Fibroblast of skin of abdomen (primary cell): ENCODE results near the gene NPC2. TPM values are rescaled to one million over a fixed set of nuclear protein-coding genes. Genes with fewer than 3 reads are reported as not detected.
"Not testable (repeated sequence)": the region's sequence is repeated elsewhere in the genome, so short reads cannot be mapped to it uniquely, and the experiment has no call there.

Experiments
- DNase-seq: peaks from one replicate; pipeline ENCODE4 v3.0.0-alpha.2; 2013
- polyA plus RNA-seq, 2 experiments: library from polyadenylated mRNA; unstranded; fragments of 120-200 nt; gene quantifications; one replicate each; pipeline ENCODE4 v1.2.1, GENCODE V29; 2013; ENCODE audit not compliant: insufficient read length in 2 of 2

The NPC2 gene
- 106 TPM for polyA plus RNA-seq (2013, experiment 1 of 2; ENCODE audit: insufficient read length)
- polyA plus RNA-seq (2013, experiment 2 of 2; ENCODE audit: insufficient read length): 117 TPM

GRCh38 chr14:74492776-74493342 lies at the start of gene NPC2:
Gene NPC2 (minus strand): TSS chr14:74493305. CDS start chr14:74493274, 31 bp downstream.
- no peak for DNase-seq

- no peak for DNase-seq
Observed at GRCh38 chr14:74542056-74542685, 49.1 kb upstream of the NPC2 start.

GRCh38 chr14:74541225-74541624 lies 48.1 kb upstream of the NPC2 start:
- no peak for DNase-seq

GRCh38 chr14:74539503-74539902 lies 46.4 kb upstream of the NPC2 start:
- DNase-seq: no peak

- DNase-seq: no peak
Observed at GRCh38 chr14:74538411-74539391, 45.6 kb upstream of the NPC2 start.

- not testable (repeated sequence) for DNase-seq
Observed at GRCh38 chr14:74536336-74536735, 43.2 kb upstream of the NPC2 start.

GRCh38 chr14:74535756-74536325 lies 42.7 kb upstream of the NPC2 start:
- DNase-seq: no peak

- no peak for DNase-seq
Observed at GRCh38 chr14:74533576-74533975, 40.5 kb upstream of the NPC2 start.

GRCh38 chr14:74532246-74532645 lies 39.1 kb upstream of the NPC2 start:
- DNase-seq: no peak

GRCh38 chr14:74531467-74531866 lies 38.4 kb upstream of the NPC2 start:
- DNase-seq: no peak

- DNase-seq: no peak
Observed at GRCh38 chr14:74531006-74531405, 37.9 kb upstream of the NPC2 start.

GRCh38 chr14:74528886-74529285 lies 35.8 kb upstream of the NPC2 start:
- no peak for DNase-seq

- DNase-seq: no peak
Observed at GRCh38 chr14:74528406-74528805, 35.3 kb upstream of the NPC2 start.

- no peak for DNase-seq
Observed at GRCh38 chr14:74527736-74528280, 34.7 kb upstream of the NPC2 start.

GRCh38 chr14:74526854-74527585 lies 33.9 kb upstream of the NPC2 start:
- no peak for DNase-seq

GRCh38 chr14:74525361-74525851 lies 32.3 kb upstream of the NPC2 start:
- DNase-seq: no peak

GRCh38 chr14:74524812-74525135 lies 31.7 kb upstream of the NPC2 start:
- DNase-seq: no peak

- peak; percentile 14 for DNase-seq
Observed at GRCh38 chr14:74524076-74524811, 31.1 kb upstream of the NPC2 start.

GRCh38 chr14:74522740-74523139 lies 29.6 kb upstream of the NPC2 start:
- no peak for DNase-seq

- DNase-seq: no peak
Observed at GRCh38 chr14:74521756-74522155, 28.7 kb upstream of the NPC2 start.
